Mesenchymal stem cell (in vitro differentiated cells and primary cell): ENCODE results near the gene DCAF10.
"Not testable (repeated sequence)": the region's sequence is repeated elsewhere in the genome, so short reads cannot be mapped to it uniquely, and the experiment has no call there.

Experiments
- DNase-seq: peaks from one replicate; pipeline ENCODE4 v3.0.0-alpha.2; 2013
- H2AFZ ChIP-seq: one replicate; pipeline ENCODE4 v1.6.1; 2013; ENCODE audit warnings: low read depth, mild to moderate bottlenecking, control low read depth, inconsistent platforms, low read length, moderate library complexity
- H2AK5ac ChIP-seq: 2 replicates; pipeline ENCODE4 v1.6.1; 2013; ENCODE audit warnings: low read length, moderate library complexity, mild to moderate bottlenecking, inconsistent platforms; ENCODE audit not compliant: severe bottlenecking
- H2BK120ac ChIP-seq: one replicate; pipeline ENCODE4 v1.6.1; 2013; ENCODE audit warnings: low read depth, mild to moderate bottlenecking, inconsistent platforms, low read length, moderate library complexity
- H2BK12ac ChIP-seq, 2 experiments: one replicate each; pipeline ENCODE4 v1.6.1; 2013; ENCODE audit warnings: inconsistent platforms in 2 of 2, low read length in 2 of 2, mild to moderate bottlenecking in 2 of 2, moderate library complexity in 2 of 2, control low read depth in 1 of 2
- H2BK15ac ChIP-seq: one replicate; pipeline ENCODE4 v1.6.1; 2013; ENCODE audit warnings: mild to moderate bottlenecking, low read depth, inconsistent platforms; ENCODE audit not compliant: poor library complexity, severe bottlenecking
- H2BK5ac ChIP-seq: 2 replicates; pipeline ENCODE4 v1.6.1; 2013; ENCODE audit warnings: low read depth, mild to moderate bottlenecking, low read length, control low read depth, inconsistent platforms; ENCODE audit not compliant: poor library complexity, severe bottlenecking
- H3K14ac ChIP-seq, 2 experiments: one replicate each; pipeline ENCODE4 v1.6.1; 2013; ENCODE audit warnings: inconsistent platforms in 2 of 2, low read length in 2 of 2, control low read depth in 1 of 2, mild to moderate bottlenecking in 1 of 2, moderate library complexity in 1 of 2
- H3K18ac ChIP-seq, 2 experiments: one replicate each; pipeline ENCODE4 v1.6.1; 2013; ENCODE audit warnings: inconsistent platforms in 2 of 2, low read length in 2 of 2, control low read depth in 1 of 2, low read depth in 1 of 2, mild to moderate bottlenecking in 1 of 2
- H3K23ac ChIP-seq, 2 experiments: one replicate each; pipeline ENCODE4 v1.6.1; 2013; ENCODE audit warnings: inconsistent platforms in 2 of 2, low read length in 2 of 2, mild to moderate bottlenecking in 2 of 2, moderate library complexity in 2 of 2, control low read depth in 1 of 2
- H3K27ac ChIP-seq: 2 replicates; pipeline ENCODE4 v1.5.1; 2013; ENCODE audit warnings: mild to moderate bottlenecking, moderate library complexity, low read length, control low read depth, inconsistent platforms; ENCODE audit not compliant: poor library complexity, severe bottlenecking
- H3K27me3 ChIP-seq, 2 experiments: 2 replicates each; pipeline versions ENCODE4 v1.6.1 to v1.7.0; 2013; ENCODE audit warnings: low read length in 2 of 2, mild to moderate bottlenecking in 2 of 2, moderate library complexity in 2 of 2, control low read depth in 1 of 2, inconsistent platforms in 1 of 2; ENCODE audit not compliant: control insufficient read depth in 1 of 2, insufficient read depth in 1 of 2
- H3K36me3 ChIP-seq, 2 experiments: 2 replicates each; pipeline versions ENCODE4 v1.6.1 to v1.7.0; 2013; ENCODE audit warnings: low read length in 2 of 2, control low read depth in 1 of 2, inconsistent platforms in 1 of 2, low read depth in 1 of 2, mild to moderate bottlenecking in 1 of 2; ENCODE audit not compliant: insufficient read depth in 2 of 2, control insufficient read depth in 1 of 2
- H3K4ac ChIP-seq, 2 experiments: one replicate each; pipeline ENCODE4 v1.6.1; 2013; ENCODE audit warnings: inconsistent platforms in 2 of 2, low read length in 2 of 2, mild to moderate bottlenecking in 2 of 2, moderate library complexity in 2 of 2, control low read depth in 1 of 2, low read depth in 1 of 2
- H3K4me1 ChIP-seq: 2 replicates; pipeline ENCODE4 v1.6.1; 2013; ENCODE audit warnings: low read depth, low read length, control low read depth; ENCODE audit not compliant: control insufficient read depth, insufficient read depth
- H3K4me2 ChIP-seq: 2 replicates; pipeline ENCODE4 v1.6.1; 2013; ENCODE audit warnings: low read length, mild to moderate bottlenecking, inconsistent platforms; ENCODE audit not compliant: poor library complexity, severe bottlenecking
- H3K4me3 ChIP-seq, 2 experiments: 2 replicates each; pipeline versions ENCODE4 v1.5.1 to v1.7.0; 2013; ENCODE audit warnings: low read length in 2 of 2, mild to moderate bottlenecking in 2 of 2, control low read depth in 1 of 2, low read depth in 1 of 2; ENCODE audit not compliant: insufficient read depth in 1 of 2
- H3K79me1 ChIP-seq: replicated peaks from 2 replicates; pipeline ENCODE4 v1.6.1; 2013; ENCODE audit warnings: mild to moderate bottlenecking, control low read depth, low read length, inconsistent platforms; ENCODE audit not compliant: poor library complexity, severe bottlenecking
- H3K9ac ChIP-seq: 2 replicates; pipeline ENCODE4 v1.7.0; 2013; ENCODE audit warnings: mild to moderate bottlenecking, low read length, moderate library complexity
- H3K9me3 ChIP-seq: 2 replicates; pipeline ENCODE4 v1.7.0; 2013; ENCODE audit warnings: mild to moderate bottlenecking, low read length; ENCODE audit not compliant: control insufficient read depth
- H4K8ac ChIP-seq: one replicate; pipeline ENCODE4 v1.6.1; 2013; ENCODE audit warnings: inconsistent platforms, mild to moderate bottlenecking, low read length, moderate library complexity
- H4K91ac ChIP-seq: one replicate; pipeline ENCODE4 v1.6.1; 2013; ENCODE audit warnings: mild to moderate bottlenecking, low read length, inconsistent platforms
- WGBS: methylation state at CpG from one replicate; pipeline ENCODE4 v1.1.7; 2013; ENCODE audit warnings: mixed read lengths; 5-methylcytosine and 5-hydroxymethylcytosine counted together

Gene DCAF10

GRCh38 chr9:37889536-37889935 lies 88.9 kb downstream of the DCAF10 start:
- Histone ChIP-seq H3K4me3 (no peak overlapping the region), H3K27me3 (no peaks in the 10 kb centered on the region), H3K79me1 (peaks cover 31% of the 10 kb centered on the region), H3K9ac (no peak overlapping the region), H3K4ac (no peak overlapping the region), H2AK5ac (no peak overlapping the region), H2BK120ac (no peak overlapping the region), H3K23ac (no peak overlapping the region), H3K18ac (no peak overlapping the region), H3K4me2 (no peak overlapping the region), H2BK15ac (no peak overlapping the region), H3K36me3 (peaks cover 26 to 72% of the 10 kb centered on the region in 2 experiments), H2BK12ac (no peak overlapping the region), H3K14ac (no peak overlapping the region), H2BK5ac (no peak overlapping the region), H4K91ac (no peak overlapping the region), H3K27ac (no peak overlapping the region), H3K4me1 (no peaks in the 10 kb centered on the region), H4K8ac (no peak overlapping the region), H3K9me3 (no peaks in the 10 kb centered on the region), H2AFZ (no peak overlapping the region)
- no peak for DNase-seq

GRCh38 chr9:37891042-37891441 lies 90.4 kb downstream of the DCAF10 start:
- not testable (repeated sequence) for H4K8ac ChIP-seq, H2AK5ac ChIP-seq, DNase-seq, H3K4ac ChIP-seq, H3K27ac ChIP-seq, H2BK15ac ChIP-seq, H4K91ac ChIP-seq, H3K9ac ChIP-seq, H3K4me1 ChIP-seq, H2BK12ac ChIP-seq, H3K4me3 ChIP-seq, H3K9me3 ChIP-seq, H3K4me2 ChIP-seq, H2BK5ac ChIP-seq, H3K14ac ChIP-seq, H2BK120ac ChIP-seq, H2AFZ ChIP-seq, H3K23ac ChIP-seq, H3K18ac ChIP-seq, H3K27me3 ChIP-seq
- WGBS, result 99% methylated on average over 11 of the region's 17 CpGs
- peaks cover 26 to 74% of the 10 kb centered on the region in 2 experiments for H3K36me3 ChIP-seq
- peaks cover 30% of the 10 kb centered on the region for H3K79me1 ChIP-seq

- Histone ChIP-seq H2BK120ac (no peak overlapping the region), H3K79me1 (peaks cover 27% of the 10 kb centered on the region), H3K9ac (no peak overlapping the region), H3K36me3 (peaks cover 28 to 77% of the 10 kb centered on the region in 2 experiments), H2AK5ac (no peak overlapping the region), H3K23ac (no peak overlapping the region), H4K8ac (peak overlapping the region; percentile 37), H2BK15ac (no peak overlapping the region), H3K9me3 (no peaks in the 10 kb centered on the region), H3K4me1 (no peaks in the 10 kb centered on the region), H3K4me3 (no peak overlapping the region), H2BK12ac (no peak overlapping the region), H3K4ac (no peak overlapping the region), H2AFZ (no peak overlapping the region), H2BK5ac (no peak overlapping the region), H3K27me3 (no peaks in the 10 kb centered on the region), H3K14ac (no peak overlapping the region), H3K18ac (no peak overlapping the region), H3K27ac (no peak overlapping the region), H4K91ac (no peak overlapping the region), H3K4me2 (no peak overlapping the region)
- WGBS, result 86% methylated on average over 7 of the region's 8 CpGs
- DNase-seq, result no peak
Measured at GRCh38 chr9:37892063-37892462, 91.5 kb downstream of the DCAF10 start.

- Histone ChIP-seq H2BK5ac (no peak overlapping the region), H3K4me2 (no peak overlapping the region), H2BK12ac (no peak overlapping the region), H2BK15ac (no peak overlapping the region), H3K14ac (no peak overlapping the region), H3K27ac (no peak overlapping the region), H3K23ac (no peak overlapping the region), H2AK5ac (no peak overlapping the region), H3K27me3 (no peaks in the 10 kb centered on the region), H3K9ac (no peak overlapping the region), H2BK120ac (no peak overlapping the region), H3K79me1 (peaks cover 22% of the 10 kb centered on the region), H3K4me1 (peaks cover 2% of the 10 kb centered on the region), H3K4me3 (no peak overlapping the region), H3K36me3 (peaks cover 28 to 59% of the 10 kb centered on the region in 2 experiments), H2AFZ (no peak overlapping the region), H3K18ac (no peak overlapping the region), H4K8ac (no peak overlapping the region), H4K91ac (no peak overlapping the region), H3K4ac (no peak overlapping the region), H3K9me3 (no peaks in the 10 kb centered on the region)
- whole genome bisulfite sequencing, result 12% methylated on average over 2 of the region's 2 CpGs
- peak; percentile 47 for DNase-seq
Measured at GRCh38 chr9:37897665-37898064, 97.1 kb downstream of the DCAF10 start.
